GM23338 (cell line): ENCODE measurements around the gene RNF31. TPM values are rescaled to one million over a fixed set of nuclear protein-coding genes. Genes with fewer than 3 reads are reported as not detected.

Source experiments
- ATAC-seq: fragments of 200-7000 bp; cut with Tn5 transposase; 3 replicates; pipeline ENCODE4 v1.9.1; 2020
- DNase-seq: peaks from one replicate; pipeline ENCODE4 v3.0.0-alpha.2; 2015; ENCODE audit warnings: low spot score
- H2AFZ ChIP-seq: fragments of 200-600 bp; sonication (generic); 2 replicates; pipeline ENCODE4 v1.8.0; 2016; ENCODE audit warnings: antibody characterized with exemption, mild to moderate bottlenecking, moderate library complexity
- H3F3A ChIP-seq: fragments of 200-600 bp; sonication (generic); replicated peaks from 2 replicates; pipeline ENCODE4 v1.8.0; 2017; ENCODE audit warnings: antibody characterized with exemption, mixed run types, low read depth
- H3K27ac ChIP-seq: fragments of 200-600 bp; sonication (generic); 2 replicates; pipeline ENCODE4 v1.6.1; 2016; ENCODE audit warnings: low read depth
- H3K27me3 ChIP-seq: fragments of 200-600 bp; sonication (generic); 2 replicates; pipeline ENCODE4 v1.8.0; 2016; ENCODE audit warnings: mild to moderate bottlenecking, mixed run types, moderate library complexity; ENCODE audit not compliant: insufficient read depth
- H3K36me3 ChIP-seq: fragments of 200-600 bp; sonication (generic); 2 replicates; pipeline ENCODE4 v1.8.0; 2016; ENCODE audit warnings: mild to moderate bottlenecking; ENCODE audit not compliant: insufficient read depth
- H3K4me1 ChIP-seq: fragments of 200-600 bp; sonication (generic); 2 replicates; pipeline ENCODE4 v1.8.0; 2016; ENCODE audit warnings: mild to moderate bottlenecking, moderate library complexity; ENCODE audit not compliant: insufficient read depth
- H3K4me2 ChIP-seq: fragments of 200-600 bp; sonication (generic); 2 replicates; pipeline ENCODE4 v1.7.1; 2017; ENCODE audit warnings: mixed run types
- H3K4me3 ChIP-seq: fragments of 200-600 bp; sonication (generic); 2 replicates; pipeline ENCODE4 v1.6.1; 2016; ENCODE audit warnings: mixed run types
- H3K79me2 ChIP-seq: fragments of 200-600 bp; sonication (generic); replicated peaks from 2 replicates; pipeline ENCODE4 v1.8.0; 2017; ENCODE audit warnings: mild to moderate bottlenecking; ENCODE audit not compliant: insufficient read depth
- H3K9me2 ChIP-seq: fragments of 200-600 bp; sonication (generic); 2 replicates; pipeline ENCODE4 v1.8.0; 2017; ENCODE audit not compliant: insufficient read depth
- H4K20me1 ChIP-seq: fragments of 200-600 bp; sonication (generic); replicated peaks from 2 replicates; pipeline ENCODE4 v1.8.0; 2017; ENCODE audit warnings: mild to moderate bottlenecking; ENCODE audit not compliant: insufficient read depth
- H3K27ac Mint-ChIP-seq: 2 replicates; pipeline ENCODE4 v1.8.0; 2020; ENCODE audit warnings: inconsistent platforms, mild to moderate bottlenecking, moderate library complexity, mixed read lengths
- H3K27me3 Mint-ChIP-seq: 3 replicates; pipeline ENCODE4 v1.8.0; 2022; ENCODE audit warnings: low read depth, mild to moderate bottlenecking, moderate library complexity, mixed read lengths, inconsistent platforms; ENCODE audit not compliant: insufficient read depth, poor library complexity
- H3K36me3 Mint-ChIP-seq: 3 replicates; pipeline ENCODE4 v1.8.0; 2021; ENCODE audit warnings: low read depth, mild to moderate bottlenecking, inconsistent platforms, moderate library complexity, mixed read lengths
- H3K4me1 Mint-ChIP-seq: 3 replicates; pipeline ENCODE4 v1.8.0; 2020; ENCODE audit warnings: mild to moderate bottlenecking, inconsistent platforms, mixed read lengths
- H3K4me3 Mint-ChIP-seq: 3 replicates; pipeline ENCODE4 v1.8.0; 2021; ENCODE audit warnings: moderate library complexity, mild to moderate bottlenecking, inconsistent platforms, mixed read lengths
- H3K9me3 Mint-ChIP-seq: 3 replicates; pipeline ENCODE4 v1.8.0; 2020; ENCODE audit warnings: moderate library complexity, mild to moderate bottlenecking, inconsistent platforms, mixed read lengths
- CREB1 ChIP-seq: fragments of 250-450 bp; sonication (Bioruptor Pico); IDR thresholded peaks from 2 replicates; pipeline ENCODE4 v1.5.0; 2020; ENCODE audit warnings: low read depth, mild to moderate bottlenecking, moderate library complexity
- NANOG ChIP-seq: IDR thresholded peaks from 2 replicates; pipeline ENCODE4 v1.6.1; 2016; ENCODE audit warnings: antibody characterized with exemption, borderline replicate concordance
- POLR2AphosphoS5 ChIP-seq: IDR thresholded peaks from 2 replicates; pipeline ENCODE4 v1.6.1; 2016; ENCODE audit warnings: antibody characterized with exemption, low read depth
- polyA plus RNA-seq: library from polyadenylated mRNA; unstranded; fragments of >200 nt; fragmentation: Nextera tagmentation; extraction: Ambion mirVana; gene quantifications from 2 replicates; pipeline ENCODE4 v1.2.1, GENCODE V29; 2016
- total RNA-seq: library from RNA; depleted of rRNA; stranded (reverse); fragments of >200 nt; shearing (Covaris generic); gene quantifications from 2 replicates; pipeline ENCODE4 v1.2.3, GENCODE V29; 2014
- TF ChIP-seq, protein P1 (sequence below): IDR thresholded peaks from 2 replicates; pipeline ENCODE4 v1.6.1; 2016; ENCODE audit warnings: antibody characterized with exemption
- TF ChIP-seq, protein P2 (sequence below): IDR thresholded peaks from one replicate; pipeline ENCODE4 v1.6.1; 2018; ENCODE audit warnings: antibody characterized with exemption; ENCODE audit not compliant: unreplicated experiment
- TF ChIP-seq, protein P3 (sequence below), 2 experiments: fragments of 200-600 bp in 1 of 2; sonication (generic) in 1 of 2; conservative IDR thresholded peaks; 2 replicates each; pipeline versions ENCODE4 v1.5.1 to v1.6.1; 2016 to 2017; ENCODE audit warnings: antibody characterized with exemption in 2 of 2, low read depth in 2 of 2, mild to moderate bottlenecking in 2 of 2, moderate library complexity in 1 of 2

The RNF31 gene
- total and polyA plus RNA-seq, 2 experiments from 2014 or later = 54.8 to 87.4 TPM

DNA sequence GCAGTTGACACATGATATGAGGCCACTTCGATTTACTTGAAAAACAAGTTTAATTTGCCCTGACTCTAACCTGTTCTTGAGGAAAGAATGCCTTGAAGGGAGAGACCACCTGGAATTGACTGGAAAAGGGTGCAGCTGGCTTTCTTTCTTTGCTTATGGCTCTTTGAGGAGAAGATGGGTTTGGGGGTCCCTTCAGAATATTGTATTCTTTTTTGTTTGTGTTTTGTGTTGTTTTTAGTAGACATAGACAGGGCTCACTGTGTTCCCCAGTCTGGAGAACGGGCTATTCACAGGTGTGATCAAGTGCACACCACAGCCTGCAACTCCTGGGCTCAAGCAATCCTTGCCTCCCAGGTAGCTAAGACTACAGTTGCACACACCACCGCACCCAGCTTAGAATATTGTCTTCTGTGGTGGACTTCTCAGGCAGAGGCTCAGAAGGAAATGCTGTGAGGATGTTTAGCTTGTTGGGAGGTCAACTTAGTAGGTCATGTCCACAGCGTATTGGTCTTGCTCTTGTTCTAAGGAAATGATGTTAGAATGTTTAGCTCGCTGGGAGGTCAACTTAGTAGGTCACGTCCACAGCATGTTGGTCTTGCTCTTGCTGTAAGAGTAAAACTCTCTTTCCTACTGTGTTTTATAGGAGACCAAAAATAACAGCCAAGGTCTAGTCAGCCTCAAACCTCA is 31.0 kb upstream of the RNF31 start (continued):
- TF ChIP-seq, protein P1, sequence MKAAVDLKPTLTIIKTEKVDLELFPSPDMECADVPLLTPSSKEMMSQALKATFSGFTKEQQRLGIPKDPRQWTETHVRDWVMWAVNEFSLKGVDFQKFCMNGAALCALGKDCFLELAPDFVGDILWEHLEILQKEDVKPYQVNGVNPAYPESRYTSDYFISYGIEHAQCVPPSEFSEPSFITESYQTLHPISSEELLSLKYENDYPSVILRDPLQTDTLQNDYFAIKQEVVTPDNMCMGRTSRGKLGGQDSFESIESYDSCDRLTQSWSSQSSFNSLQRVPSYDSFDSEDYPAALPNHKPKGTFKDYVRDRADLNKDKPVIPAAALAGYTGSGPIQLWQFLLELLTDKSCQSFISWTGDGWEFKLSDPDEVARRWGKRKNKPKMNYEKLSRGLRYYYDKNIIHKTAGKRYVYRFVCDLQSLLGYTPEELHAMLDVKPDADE = no peak
- TF ChIP-seq POLR2AphosphoS5 (no peak), CREB1 (CRISPR knock-in tag) (no peak)
- TF ChIP-seq, protein P2, sequence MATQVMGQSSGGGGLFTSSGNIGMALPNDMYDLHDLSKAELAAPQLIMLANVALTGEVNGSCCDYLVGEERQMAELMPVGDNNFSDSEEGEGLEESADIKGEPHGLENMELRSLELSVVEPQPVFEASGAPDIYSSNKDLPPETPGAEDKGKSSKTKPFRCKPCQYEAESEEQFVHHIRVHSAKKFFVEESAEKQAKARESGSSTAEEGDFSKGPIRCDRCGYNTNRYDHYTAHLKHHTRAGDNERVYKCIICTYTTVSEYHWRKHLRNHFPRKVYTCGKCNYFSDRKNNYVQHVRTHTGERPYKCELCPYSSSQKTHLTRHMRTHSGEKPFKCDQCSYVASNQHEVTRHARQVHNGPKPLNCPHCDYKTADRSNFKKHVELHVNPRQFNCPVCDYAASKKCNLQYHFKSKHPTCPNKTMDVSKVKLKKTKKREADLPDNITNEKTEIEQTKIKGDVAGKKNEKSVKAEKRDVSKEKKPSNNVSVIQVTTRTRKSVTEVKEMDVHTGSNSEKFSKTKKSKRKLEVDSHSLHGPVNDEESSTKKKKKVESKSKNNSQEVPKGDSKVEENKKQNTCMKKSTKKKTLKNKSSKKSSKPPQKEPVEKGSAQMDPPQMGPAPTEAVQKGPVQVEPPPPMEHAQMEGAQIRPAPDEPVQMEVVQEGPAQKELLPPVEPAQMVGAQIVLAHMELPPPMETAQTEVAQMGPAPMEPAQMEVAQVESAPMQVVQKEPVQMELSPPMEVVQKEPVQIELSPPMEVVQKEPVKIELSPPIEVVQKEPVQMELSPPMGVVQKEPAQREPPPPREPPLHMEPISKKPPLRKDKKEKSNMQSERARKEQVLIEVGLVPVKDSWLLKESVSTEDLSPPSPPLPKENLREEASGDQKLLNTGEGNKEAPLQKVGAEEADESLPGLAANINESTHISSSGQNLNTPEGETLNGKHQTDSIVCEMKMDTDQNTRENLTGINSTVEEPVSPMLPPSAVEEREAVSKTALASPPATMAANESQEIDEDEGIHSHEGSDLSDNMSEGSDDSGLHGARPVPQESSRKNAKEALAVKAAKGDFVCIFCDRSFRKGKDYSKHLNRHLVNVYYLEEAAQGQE = no peak
- TF ChIP-seq, protein P3, sequence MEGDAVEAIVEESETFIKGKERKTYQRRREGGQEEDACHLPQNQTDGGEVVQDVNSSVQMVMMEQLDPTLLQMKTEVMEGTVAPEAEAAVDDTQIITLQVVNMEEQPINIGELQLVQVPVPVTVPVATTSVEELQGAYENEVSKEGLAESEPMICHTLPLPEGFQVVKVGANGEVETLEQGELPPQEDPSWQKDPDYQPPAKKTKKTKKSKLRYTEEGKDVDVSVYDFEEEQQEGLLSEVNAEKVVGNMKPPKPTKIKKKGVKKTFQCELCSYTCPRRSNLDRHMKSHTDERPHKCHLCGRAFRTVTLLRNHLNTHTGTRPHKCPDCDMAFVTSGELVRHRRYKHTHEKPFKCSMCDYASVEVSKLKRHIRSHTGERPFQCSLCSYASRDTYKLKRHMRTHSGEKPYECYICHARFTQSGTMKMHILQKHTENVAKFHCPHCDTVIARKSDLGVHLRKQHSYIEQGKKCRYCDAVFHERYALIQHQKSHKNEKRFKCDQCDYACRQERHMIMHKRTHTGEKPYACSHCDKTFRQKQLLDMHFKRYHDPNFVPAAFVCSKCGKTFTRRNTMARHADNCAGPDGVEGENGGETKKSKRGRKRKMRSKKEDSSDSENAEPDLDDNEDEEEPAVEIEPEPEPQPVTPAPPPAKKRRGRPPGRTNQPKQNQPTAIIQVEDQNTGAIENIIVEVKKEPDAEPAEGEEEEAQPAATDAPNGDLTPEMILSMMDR (conservative IDR thresholded peaks at IDR 0.05; ENCODE audit: low read depth in 2 of 2) = no peak

GRCh38 chr14:24117179-24117578 is 30.1 kb upstream of the RNF31 start:
- Histone ChIP-seq H3K9me2 (no peaks in the 10 kb centered on the region), H4K20me1 (no peaks in the 10 kb centered on the region; the same call in none of the 2 replicates), H3K4me3 (no peak overlapping the region), H3K27me3 (no peaks in the 10 kb centered on the region), H3K79me2 (peaks cover 11% of the 10 kb centered on the region), H3K4me1 (peaks cover 6% of the 10 kb centered on the region), H2AFZ (no peak overlapping the region), H3K4me2 (no peak overlapping the region), H3F3A (peaks cover 6% of the 10 kb centered on the region; the same call in 1 of the 2 replicates), H3K27ac (no peak overlapping the region), H3K36me3 (peaks cover 16% of the 10 kb centered on the region; the same call in 1 of the 2 replicates)
- peaks cover 21% of the 10 kb centered on the region for H3K27me3 Mint-ChIP-seq
- peaks cover 42% of the 10 kb centered on the region for H3K36me3 Mint-ChIP-seq
- DNase-seq = no peak
- peaks cover 16% of the 10 kb centered on the region for H3K4me1 Mint-ChIP-seq
- no peak overlapping the region for H3K4me3 Mint-ChIP-seq
- ATAC-seq = no peak
- no peak overlapping the region for H3K27ac Mint-ChIP-seq
- no peak for TF ChIP-seq NANOG
- TF ChIP-seq, protein P2 = no peak
- no peak for TF ChIP-seq CREB1 (CRISPR knock-in tag)
- peaks cover 3% of the 10 kb centered on the region; the same call in 1 of the 3 replicates for H3K9me3 Mint-ChIP-seq
